ENCODE results near the gene EHD2. TPM values are rescaled to one million over a fixed set of nuclear protein-coding genes. Genes with fewer than 3 reads are reported as not detected.

The EHD2 gene
- total RNA-seq, 1 experiment from 2014 or later, result 60.5 TPM

DNA sequence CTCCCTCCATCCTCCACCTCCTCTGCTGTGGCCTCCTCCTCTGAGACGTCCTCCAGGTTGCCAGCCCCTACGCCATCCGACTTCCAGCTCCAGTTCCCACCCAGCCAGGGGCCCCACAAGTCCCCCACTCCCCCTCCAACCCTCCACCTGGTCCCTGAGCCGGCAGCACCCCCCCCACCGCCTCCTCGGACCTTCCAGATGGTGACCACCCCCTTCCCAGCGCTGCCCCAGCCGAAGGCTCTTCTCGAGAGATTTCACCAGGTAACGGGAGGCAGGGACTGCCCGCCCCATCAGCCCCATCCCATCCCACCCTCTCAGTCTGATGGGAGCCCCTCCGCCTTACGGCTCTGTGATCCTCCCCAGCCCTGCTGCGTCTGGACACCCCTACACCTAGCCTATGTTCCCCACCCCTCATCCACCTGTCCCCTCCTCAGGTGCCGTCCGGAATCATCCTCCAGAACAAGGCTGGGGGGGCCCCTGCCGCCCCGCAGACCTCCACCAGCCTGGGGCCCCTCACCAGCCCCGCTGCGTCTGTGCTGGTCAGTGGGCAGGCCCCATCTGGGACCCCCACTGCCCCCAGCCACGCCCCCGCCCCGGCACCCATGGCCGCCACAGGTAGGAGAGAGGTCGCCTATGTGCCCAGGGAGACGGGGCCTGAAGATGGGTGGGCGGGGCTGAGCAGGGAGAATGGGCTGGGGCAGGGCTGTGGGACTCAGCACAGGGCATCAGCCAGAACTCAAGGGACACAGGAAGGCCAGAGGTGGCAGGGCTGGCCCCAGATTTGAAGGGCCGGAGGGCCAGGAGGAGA lies 18.6 kb upstream of the EHD2 start:
- H3K36me3 ChIP-seq (ENCODE audit: control insufficient read depth in 1 of 2, insufficient read depth in 2 of 2, low read length in 2 of 2), result peaks cover 0 to 7% of the 10 kb centered on the region in 2 experiments; a peak in 2 of 4 replicates
- H3K4me2 ChIP-seq (ENCODE audit: low read length), result no peak overlapping the region
- ChIA-PET POLR2A (interaction anchor here (0.6 kb wide), 1 partner anchor 833 kb away, joined by 3 read pairs; no protein-coding TSS in a partner anchor), RAD21 (ENCODE audit: low non-redundant PET in 1 of 2, low total read pairs in 2 of 2, uncharacterized antibody in 2 of 2, unreplicated experiment in 2 of 2) (interaction anchor here in 1 of 2 experiments (0.6 kb wide), 1 partner anchor 69 kb away, joined by 4 read pairs; no protein-coding TSS in a partner anchor), CTCF (no interaction called here)
- peaks cover 3 to 8% of the 10 kb centered on the region in 2 experiments; a peak in 3 of 4 replicates for H3K4me1 ChIP-seq (ENCODE audit: control insufficient read depth in 1 of 2, insufficient read depth in 2 of 2, low read length in 2 of 2)
- ATAC-seq (no peak), DNase-seq (ENCODE audit: low read depth, low spot score) (no peak)
- intact Hi-C loops (cut with micrococcal nuclease), result loop anchor here (5.0 to 10.0 kb wide), 2 partner anchors 92 to 400 kb away; no protein-coding TSS in a partner anchor
- no peaks in the 10 kb centered on the region for H3K79me2 ChIP-seq (ENCODE audit: insufficient read depth, low read length)
- no peak overlapping the region for H2AFZ ChIP-seq (ENCODE audit: low read depth, low read length, poor library complexity, severe bottlenecking)
- H3K27ac ChIP-seq (ENCODE audit: low read depth, low read length), result no peak overlapping the region
- H4K20me1 ChIP-seq (ENCODE audit: insufficient read depth), result no peaks in the 10 kb centered on the region
- no peaks in the 10 kb centered on the region for H3K9me3 ChIP-seq (ENCODE audit: control insufficient read depth in 1 of 2, insufficient read depth in 1 of 2, low read depth in 1 of 2, low read length in 2 of 2)
- H3K9ac ChIP-seq (ENCODE audit: low read length), result no peak overlapping the region
- no peaks in the 10 kb centered on the region for H3K27me3 ChIP-seq (ENCODE audit: insufficient read depth, low read length)
- no peak overlapping the region for H3K4me3 ChIP-seq (replicated peaks in 1 of 2; ENCODE audit: low read depth in 1 of 2, low read length in 2 of 2)
- H3K9me2 ChIP-seq (ENCODE audit: insufficient read depth), result no peaks in the 10 kb centered on the region
- no TSS peak for BruUV-seq (replicated peaks)
- TF ChIP-seq, protein P1, sequence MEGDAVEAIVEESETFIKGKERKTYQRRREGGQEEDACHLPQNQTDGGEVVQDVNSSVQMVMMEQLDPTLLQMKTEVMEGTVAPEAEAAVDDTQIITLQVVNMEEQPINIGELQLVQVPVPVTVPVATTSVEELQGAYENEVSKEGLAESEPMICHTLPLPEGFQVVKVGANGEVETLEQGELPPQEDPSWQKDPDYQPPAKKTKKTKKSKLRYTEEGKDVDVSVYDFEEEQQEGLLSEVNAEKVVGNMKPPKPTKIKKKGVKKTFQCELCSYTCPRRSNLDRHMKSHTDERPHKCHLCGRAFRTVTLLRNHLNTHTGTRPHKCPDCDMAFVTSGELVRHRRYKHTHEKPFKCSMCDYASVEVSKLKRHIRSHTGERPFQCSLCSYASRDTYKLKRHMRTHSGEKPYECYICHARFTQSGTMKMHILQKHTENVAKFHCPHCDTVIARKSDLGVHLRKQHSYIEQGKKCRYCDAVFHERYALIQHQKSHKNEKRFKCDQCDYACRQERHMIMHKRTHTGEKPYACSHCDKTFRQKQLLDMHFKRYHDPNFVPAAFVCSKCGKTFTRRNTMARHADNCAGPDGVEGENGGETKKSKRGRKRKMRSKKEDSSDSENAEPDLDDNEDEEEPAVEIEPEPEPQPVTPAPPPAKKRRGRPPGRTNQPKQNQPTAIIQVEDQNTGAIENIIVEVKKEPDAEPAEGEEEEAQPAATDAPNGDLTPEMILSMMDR (IDR thresholded peaks at IDR 0.05 in 2 of 3, conservative IDR thresholded peaks at IDR 0.05 in 1 of 3; ENCODE audit: borderline replicate concordance in 1 of 3, insufficient read depth in 1 of 3, low read depth in 2 of 3, low read length in 2 of 3), result no peak
- TF ChIP-seq FOSL1 (IDR thresholded peaks at IDR 0.05; ENCODE audit: low read depth) (no peak), ZNF274 (IDR thresholded peaks at IDR 0.05; ENCODE audit: low read depth, low read length) (no peak), ELF1 (IDR thresholded peaks at IDR 0.05; ENCODE audit: borderline replicate concordance, low read depth) (no peak), TCF7L2 (IDR thresholded peaks at IDR 0.05; ENCODE audit: borderline replicate concordance, extremely low read depth, insufficient read depth, insufficient read length) (no peak), SP1 (IDR thresholded peaks at IDR 0.05; ENCODE audit: low read depth) (no peak)

Data from HCT116 (cell line).